NCI-H748 treated with DMSO at 0.1 percent for 48 hours (cell line): Measurements from ENCODE around the gene GRIK3.

Experiments
- DNase-seq: peaks from one replicate; lab custom pipeline; 2025; lab: John Stamatoyannopoulos, UW

GRIK3 gene

DNA sequence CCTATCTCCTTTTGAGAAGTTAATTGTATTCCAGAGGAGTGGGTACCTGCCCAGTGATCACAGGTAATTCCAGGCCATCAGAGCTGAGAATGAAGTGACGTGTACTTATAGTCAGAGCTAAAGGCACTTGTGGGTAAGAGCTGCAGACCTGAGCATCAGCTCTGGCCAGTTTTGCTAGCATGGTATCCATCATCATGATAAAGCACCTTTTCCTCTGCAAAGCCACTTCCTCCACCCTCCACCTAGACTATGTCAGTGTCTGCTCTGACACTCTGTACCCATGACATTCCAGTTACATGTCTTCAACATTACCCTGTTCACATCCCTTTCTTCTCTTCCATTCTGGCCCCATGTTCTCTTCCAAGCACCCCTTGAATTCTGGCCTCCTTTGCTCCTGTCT lies 157.3 kb downstream of the GRIK3 start:
- DNase-seq = no peak

DNA sequence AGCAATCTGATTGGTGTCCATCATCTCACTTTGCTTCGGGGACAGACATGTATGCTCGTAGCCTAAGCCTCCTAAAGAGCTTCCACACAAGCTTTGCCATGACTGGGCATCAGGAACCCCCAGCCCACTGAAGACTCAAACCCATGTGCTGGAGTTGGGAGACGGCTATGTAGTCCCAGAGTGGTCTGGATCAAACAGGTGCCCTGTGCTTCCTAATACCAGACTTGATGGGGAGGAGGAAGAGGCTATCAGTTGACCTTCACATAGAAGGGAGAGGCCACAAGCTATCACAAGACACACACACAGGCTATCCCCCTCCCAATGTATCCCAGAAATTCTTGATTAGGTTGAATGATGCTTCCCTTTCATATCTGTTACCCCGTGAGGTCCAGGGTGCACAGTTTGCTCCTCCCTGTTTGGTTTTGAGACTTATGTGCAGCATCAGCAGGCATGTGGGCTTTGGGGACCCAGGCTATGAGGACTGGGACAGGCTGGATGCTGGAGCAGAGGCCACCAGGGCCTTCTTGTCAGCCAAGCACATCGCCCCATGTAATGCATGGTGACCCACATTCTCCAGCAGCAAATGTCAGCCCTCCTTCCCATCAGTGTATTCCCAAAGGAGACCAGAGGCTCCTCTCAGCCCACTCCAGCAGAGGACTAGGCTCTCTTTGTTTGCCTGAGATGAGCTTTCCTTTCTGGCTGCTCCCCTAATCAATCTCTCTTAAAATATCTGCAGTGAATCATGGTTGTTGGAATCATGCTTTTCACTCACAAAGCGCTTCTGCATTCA lies 159.8 kb downstream of the GRIK3 start:
- DNase-seq = no peak

DNA sequence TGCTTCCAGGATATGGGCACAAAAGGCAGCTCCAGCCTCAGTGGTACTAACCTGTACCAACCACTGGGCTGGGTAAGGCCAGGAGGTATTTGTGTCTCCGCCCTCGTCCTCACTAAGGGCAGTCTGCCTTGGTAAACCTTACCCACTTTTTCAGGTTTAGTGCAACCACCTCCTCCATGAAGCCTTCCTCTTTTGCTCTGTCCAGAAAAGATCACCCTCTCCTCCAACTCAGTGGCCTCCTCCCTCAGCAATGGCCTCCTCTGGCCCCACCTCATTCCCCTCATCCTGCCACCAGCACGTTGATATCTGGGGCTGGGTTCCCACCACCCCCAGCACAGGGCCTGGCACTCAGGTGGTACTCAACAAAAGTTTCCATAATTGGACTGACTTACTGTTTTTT lies 161.5 kb downstream of the GRIK3 start:
- no peak for DNase-seq

GRCh38 chr1:36872126-36872754 lies 162.1 kb downstream of the GRIK3 start:
- no peak for DNase-seq

DNA sequence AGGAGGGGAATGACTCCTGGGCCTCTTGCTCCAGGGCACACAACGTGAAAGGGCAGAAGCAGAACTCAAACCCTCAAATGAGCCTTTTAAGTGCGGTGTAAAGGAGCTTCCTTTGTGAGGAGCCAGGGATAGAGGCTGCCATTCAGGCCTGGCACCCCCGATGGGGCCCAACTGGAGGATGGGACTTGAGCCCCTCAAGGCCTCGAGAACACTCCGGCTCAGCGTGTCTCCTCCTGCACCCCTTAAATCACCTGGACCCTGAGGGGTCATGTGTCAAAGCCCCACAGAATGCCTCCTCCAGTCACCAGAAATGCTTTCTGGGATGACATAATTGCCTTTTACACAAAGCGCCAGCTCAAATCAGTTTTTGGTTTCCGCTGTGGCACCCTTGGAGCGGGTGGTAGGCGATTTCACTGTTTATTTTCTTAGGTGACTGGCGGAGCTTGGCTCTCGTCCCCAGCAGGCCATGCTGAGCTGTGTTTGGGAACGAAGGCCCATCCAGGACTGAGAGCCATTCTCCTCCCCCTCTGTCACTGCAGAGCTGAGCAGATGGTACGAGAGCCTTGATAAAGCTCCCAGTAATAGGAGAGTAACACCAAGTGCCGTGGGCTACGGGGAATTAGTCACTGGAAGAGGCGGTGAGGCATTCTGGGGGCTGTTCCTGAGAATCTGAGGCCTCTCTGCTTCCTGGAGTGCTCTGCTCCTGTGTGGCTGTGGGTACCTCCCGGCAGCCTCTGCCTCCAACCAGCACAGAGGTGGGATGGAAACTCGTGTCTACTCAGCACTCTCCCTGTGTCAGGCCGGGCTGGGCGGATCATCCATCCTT lies 163.0 kb downstream of the GRIK3 start:
- no peak for DNase-seq

DNA sequence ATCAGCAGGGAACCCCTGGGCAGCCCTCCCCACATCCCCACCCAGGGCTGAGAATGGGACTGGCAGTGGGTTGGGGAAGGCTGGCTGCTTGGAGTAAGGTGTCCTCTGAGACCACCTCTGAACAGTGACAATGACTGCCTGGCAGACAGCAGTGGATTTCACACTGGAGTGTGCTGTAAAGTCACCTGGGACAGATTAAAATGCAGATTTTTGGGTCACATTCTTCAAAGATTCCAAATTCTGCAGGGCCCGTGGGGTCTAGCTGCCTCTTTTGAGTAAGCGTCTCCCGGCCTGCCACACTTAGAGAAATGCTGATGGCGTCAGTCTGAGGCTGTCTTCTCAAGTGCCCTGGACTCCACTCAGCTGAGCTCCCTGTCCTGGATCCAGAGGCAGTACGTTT lies 164.5 kb downstream of the GRIK3 start:
- no peak for DNase-seq

GRCh38 chr1:36869054-36869453 lies 165.3 kb downstream of the GRIK3 start:
- no peak for DNase-seq

- no peak for DNase-seq
Measured at GRCh38 chr1:36867575-36867974, 166.7 kb downstream of the GRIK3 start.

DNA sequence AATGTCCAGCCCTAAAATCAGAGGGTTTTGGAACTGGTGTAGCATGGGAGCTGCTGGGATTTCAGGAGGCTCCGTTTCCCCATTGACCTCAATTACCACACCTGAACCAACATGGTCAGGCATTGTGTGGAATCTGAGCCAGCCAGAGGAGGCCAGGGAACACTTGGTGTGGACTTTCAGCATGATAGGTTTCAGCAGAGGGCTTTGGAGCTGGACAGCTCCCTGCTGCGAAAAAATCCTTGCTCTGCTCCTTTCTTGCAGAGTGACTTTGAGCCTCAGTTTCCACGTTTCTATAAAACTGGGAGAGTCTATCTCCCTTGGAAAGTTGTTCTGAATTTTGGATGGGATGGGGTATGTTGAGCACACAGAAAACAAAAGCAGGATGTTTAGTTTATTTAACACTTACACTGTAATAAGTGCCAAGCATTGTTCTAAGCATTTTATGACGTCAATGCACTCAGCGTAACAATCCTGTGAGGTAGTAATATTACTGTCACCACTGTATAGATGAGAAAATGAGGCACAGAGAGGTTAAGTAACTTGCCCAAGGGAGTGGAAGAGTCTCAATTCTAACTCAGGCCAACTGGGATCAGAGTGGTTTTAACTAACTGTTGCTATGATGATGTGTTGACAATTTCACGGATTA lies 168.0 kb downstream of the GRIK3 start:
- DNase-seq = no peak

DNA sequence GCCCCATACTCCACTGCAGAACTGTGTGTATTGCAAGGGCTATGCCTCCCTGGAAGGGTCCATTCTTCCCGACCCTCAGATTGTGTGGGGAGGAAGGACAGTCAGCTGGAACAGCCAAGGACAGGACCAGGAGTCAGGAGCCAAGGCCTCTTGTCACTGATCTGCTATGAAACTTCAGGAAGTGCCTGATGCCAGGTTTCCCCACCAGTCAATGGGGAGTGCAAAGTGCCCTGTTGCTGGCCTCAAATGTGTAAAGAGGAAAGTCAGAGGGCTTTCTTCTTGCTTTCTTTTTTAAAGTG lies 168.8 kb downstream of the GRIK3 start:
- DNase-seq = no peak

- DNase-seq = no peak
Measured at GRCh38 chr1:36864823-36865601, 169.3 kb downstream of the GRIK3 start.

DNA sequence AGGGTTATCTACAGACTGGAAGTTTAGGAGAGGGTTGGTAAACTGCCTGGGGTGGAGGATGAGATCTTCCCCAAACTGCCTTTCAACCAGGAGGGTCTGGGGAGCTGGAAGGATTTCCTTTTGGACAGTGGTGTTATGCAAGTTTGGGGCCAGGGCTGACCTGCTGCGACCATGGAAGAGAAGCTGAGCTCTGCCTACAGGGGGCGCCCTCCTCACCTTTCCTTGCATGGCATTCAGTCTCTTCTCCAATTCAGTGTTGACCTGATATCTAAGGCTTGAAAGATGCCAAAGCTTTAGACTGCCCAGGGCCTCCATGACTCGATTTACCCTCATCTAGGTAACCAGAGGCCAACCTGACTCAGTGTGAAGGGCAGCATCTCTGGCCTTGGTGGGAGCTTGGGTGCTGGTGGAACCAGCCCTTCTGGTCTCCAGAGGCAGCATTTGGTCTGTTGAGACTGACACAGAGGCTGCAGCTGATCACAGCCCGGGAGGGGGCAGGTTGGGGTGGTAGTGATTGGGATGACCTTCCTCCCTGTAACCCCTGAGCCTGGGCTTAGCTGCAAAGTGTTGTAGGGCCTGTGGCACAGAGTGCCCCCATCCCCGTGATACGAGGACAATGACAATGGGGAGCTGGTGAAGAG lies 170.0 kb downstream of the GRIK3 start:
- DNase-seq = peak; percentile 2

DNA sequence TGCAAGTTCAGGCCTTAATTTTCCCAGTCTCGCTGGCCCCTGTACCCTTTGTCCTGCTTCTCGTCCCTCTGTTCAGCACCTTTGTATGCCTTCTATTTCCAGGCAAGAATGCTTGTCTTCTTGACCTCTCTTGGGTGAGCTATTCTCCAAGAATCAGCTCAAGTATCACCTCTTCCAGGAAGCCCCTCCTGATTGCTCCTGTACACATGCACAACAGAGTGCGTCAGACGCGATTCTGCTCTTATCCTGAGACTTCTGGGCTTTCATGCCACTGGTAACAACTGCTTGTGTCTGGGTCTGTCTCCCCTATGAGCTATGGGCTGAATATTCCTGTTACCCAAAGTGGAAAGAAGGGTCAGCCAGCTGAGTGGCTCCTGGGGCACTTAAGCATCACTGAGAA lies 170.8 kb downstream of the GRIK3 start:
- DNase-seq = no peak

GRCh38 chr1:36863061-36863460 lies 171.3 kb downstream of the GRIK3 start:
- no peak for DNase-seq

GRCh38 chr1:36861375-36861774 lies 172.9 kb downstream of the GRIK3 start:
- DNase-seq = no peak

DNA sequence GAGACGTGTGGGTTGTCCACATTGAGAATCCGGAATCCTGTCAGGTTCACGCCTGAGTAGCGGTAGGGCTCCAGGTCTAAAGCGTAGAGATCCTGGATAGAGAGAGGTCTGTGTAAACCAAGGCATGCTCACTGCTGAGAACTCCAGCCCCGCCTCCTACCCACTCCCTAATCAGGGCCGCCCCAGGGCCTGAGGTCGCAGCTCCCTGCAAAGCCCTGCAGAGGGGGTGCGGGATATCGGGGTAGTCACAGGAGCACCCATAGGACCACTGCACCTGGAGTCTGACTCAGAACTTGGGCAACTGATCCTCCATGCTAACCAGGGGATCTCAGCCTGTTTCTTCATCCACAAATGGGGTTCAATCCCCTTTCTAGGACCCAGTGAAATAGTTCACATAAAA lies 174.4 kb downstream of the GRIK3 start:
- DNase-seq = no peak

DNA sequence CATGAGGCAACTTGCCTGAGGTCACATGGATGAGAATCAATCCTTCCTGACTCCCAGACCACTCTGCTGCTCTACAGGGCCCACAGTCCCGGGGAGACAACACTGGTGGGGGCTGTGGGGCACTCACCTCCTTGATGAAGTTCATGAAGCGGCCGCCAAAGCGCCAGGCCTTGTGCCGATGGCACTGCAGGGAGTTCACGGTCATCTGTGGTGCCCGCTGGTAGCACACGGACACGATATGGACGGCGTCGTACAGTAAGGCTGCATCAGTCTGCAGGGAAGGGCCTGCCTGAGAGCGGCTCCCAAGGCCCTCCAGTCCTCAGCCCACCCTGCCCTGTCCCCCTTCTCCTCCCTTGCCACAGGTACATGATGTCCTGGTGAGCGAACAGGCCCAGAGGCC lies 175.3 kb downstream of the GRIK3 start:
- DNase-seq = no peak

GRCh38 chr1:36858553-36858952 lies 175.8 kb downstream of the GRIK3 start:
- DNase-seq = no peak

DNA sequence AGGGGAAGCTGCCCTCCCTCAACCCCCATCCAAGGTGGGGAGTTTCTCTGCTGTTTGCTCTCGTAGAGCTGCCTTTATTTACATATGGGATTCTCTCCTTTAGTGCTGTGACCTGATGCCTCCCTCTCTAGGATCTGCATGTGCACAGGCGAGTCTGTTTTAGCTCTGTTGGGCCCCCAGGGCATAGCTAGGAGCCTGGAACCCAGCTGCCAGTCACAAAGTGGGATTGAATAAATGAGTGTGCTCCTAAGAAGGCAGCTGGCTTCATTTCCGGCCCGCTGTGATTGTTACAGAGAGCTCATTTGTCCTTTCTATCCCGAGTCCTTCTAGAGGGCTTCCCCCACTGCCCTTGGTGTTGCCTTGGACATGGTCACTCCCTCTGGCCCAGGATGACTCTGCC lies 176.6 kb downstream of the GRIK3 start:
- DNase-seq = peak; percentile 8

DNA sequence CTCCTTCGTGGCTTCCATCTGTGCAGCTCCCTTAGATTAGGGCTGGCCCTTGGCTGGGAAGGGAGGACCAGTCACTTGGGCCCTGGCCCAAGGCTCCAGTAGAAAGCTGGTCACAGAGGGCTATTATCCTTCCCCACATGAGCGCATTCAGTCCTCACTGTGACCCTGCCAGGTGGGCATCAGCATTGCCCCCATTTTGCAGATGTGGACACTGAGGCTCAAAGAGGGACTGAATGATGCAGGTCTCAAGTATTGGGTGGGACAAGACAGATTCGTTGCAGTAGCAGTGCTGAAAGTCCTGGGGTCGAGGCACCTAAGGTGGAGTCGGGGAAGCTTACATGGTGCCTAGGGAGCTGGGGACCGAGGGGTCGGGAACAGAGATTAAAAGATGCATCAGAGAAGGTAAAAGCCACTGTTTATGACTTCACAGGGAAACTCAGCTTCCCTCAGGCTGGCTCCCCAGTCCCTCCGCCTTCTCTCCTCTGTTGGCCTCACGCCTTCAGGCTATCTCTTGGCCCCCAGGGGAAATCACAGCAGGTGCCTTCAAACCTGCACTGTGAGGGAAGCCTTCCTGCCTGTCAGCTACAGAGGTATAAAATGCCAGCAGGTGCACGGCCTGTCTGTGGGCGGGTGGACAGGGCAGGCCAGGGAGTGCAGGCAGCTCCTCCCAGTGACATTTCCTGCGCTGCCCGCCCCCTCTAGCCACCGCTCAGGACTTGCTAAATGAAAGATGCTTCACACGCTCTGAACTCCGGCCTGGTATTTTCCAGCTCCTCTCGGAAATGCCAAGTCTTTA lies 178.4 kb downstream of the GRIK3 start:
- DNase-seq = no peak

GRCh38 chr1:36853638-36854037 lies 180.7 kb downstream of the GRIK3 start:
- no peak for DNase-seq
